Fibroblast of the aortic adventitia (primary cell): ENCODE measurements around the gene NTN4. TPM values are rescaled to one million over a fixed set of nuclear protein-coding genes. Genes with fewer than 3 reads are reported as not detected.
"Not testable (repeated sequence)": the region's sequence is repeated elsewhere in the genome, so short reads cannot be mapped to it uniquely, and the experiment has no call there.

ENCODE experiments used
- DNase-seq: peaks from one replicate; pipeline ENCODE4 v3.0.0-alpha.2; 2010; ENCODE audit warnings: low read depth
- H3K4me3 ChIP-seq: 2 replicates; pipeline ENCODE4 v1.5.1; 2011; ENCODE audit warnings: low read depth, mild to moderate bottlenecking, control low read depth, low read length, moderate library complexity
- total RNA-seq: library from RNA; depleted of rRNA; stranded (reverse); fragments of >200 nt; gene quantifications from 2 replicates; pipeline ENCODE4 v1.2.3, GENCODE V29; 2012; ENCODE audit warnings: low replicate concordance
- TF ChIP-seq, protein P1 (sequence below): IDR thresholded peaks from 2 replicates; pipeline ENCODE4 v1.5.1; 2011; ENCODE audit warnings: mild to moderate bottlenecking, low read length, control low read depth, inconsistent platforms; ENCODE audit not compliant: insufficient read depth

Gene NTN4
- total RNA-seq, 1 donor: 71.8 TPM

DNA sequence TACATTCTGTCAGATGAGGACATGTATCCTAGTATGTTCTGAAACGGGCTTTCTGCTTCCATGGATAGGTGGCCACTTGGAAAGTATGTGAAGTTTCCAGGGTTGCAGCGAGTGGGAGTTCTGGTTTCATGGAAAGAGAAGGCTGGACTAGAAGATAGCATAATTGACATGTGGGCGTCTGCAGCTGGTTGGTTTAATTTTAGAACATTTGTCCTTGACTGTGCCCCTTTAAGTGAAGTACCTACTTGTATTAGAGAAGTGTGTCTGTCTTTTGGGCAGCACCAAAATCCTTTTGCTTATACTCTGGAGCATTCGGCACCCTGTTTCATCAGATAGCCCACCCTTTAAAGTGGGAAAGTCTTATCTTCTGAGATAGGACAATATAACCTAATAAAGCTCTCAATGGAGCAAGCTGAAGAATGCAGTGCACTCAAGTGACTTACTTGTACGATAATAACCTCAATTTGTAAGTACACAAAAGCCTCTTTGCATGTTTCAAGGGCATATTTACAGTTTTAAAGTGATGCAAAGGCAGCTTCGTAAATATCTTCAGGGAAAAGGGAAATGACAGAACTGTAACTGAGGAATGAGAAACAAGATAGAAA is 35.2 kb downstream of the NTN4 start:
- H3K4me3 ChIP-seq: no peak overlapping the region
- DNase-seq: no peak
- TF ChIP-seq, protein P1, sequence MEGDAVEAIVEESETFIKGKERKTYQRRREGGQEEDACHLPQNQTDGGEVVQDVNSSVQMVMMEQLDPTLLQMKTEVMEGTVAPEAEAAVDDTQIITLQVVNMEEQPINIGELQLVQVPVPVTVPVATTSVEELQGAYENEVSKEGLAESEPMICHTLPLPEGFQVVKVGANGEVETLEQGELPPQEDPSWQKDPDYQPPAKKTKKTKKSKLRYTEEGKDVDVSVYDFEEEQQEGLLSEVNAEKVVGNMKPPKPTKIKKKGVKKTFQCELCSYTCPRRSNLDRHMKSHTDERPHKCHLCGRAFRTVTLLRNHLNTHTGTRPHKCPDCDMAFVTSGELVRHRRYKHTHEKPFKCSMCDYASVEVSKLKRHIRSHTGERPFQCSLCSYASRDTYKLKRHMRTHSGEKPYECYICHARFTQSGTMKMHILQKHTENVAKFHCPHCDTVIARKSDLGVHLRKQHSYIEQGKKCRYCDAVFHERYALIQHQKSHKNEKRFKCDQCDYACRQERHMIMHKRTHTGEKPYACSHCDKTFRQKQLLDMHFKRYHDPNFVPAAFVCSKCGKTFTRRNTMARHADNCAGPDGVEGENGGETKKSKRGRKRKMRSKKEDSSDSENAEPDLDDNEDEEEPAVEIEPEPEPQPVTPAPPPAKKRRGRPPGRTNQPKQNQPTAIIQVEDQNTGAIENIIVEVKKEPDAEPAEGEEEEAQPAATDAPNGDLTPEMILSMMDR: no peak

DNA sequence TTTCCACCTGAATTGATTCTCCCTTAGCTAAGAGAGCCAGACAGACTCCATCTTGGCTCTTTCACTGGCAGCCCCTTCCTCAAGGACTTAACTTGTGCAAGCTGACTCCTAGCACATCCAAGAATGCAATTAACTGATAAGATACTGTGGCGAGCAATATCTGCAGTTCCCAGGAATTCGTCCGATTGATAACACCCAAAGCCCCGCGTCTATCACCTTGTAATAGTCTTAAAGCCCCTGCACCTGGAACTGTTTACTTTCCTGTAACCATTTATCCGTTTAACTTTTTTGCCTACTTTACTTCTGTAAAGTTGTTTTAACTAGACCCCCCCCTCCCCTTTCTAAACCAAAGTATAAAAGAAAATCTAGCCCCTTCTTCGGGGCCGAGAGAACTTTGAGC is 44.5 kb downstream of the NTN4 start:
- not testable (repeated sequence) for DNase-seq, H3K4me3 ChIP-seq

DNA sequence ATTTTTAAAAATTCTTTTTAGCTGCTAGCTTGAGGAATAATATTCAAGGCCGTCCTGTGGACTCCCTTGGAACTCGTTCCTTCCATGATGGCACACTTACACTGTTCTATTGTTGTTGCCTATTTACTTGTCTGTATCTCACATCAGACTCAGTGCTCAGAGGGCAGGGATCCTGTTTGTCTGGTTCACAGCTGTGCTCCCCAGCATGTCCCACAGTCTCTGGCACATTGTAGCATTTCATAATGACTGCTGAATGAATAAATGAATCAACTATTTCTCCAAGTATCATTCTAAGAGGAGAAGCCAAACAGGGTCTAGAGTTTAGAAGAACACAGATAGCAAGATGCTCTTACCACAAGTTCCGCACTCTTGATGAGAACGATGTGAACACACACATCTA is 48.0 kb downstream of the NTN4 start:
- H3K4me3 ChIP-seq: no peak overlapping the region
- no peak for DNase-seq
- TF ChIP-seq, protein P1: no peak

DNA sequence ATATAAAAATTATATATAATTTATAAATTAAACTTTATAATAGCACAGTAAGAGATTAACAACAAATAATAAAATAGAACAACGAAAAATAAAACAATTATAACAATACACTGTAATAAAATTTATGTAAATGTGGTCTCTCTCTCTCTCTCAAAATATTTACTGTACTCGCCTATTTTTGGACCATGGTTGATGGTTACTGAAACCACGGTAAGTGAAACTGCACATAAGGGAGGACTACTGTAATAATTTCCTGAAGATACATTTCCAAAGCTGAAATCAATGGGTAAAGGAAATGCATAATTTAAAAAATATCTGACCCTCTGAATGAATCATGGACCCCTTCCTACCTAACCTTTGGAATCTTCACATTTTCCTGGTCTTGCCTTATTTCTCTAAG is 48.9 kb downstream of the NTN4 start:
- TF ChIP-seq, protein P1: no peak
- H3K4me3 ChIP-seq: no peak overlapping the region
- DNase-seq: no peak

DNA sequence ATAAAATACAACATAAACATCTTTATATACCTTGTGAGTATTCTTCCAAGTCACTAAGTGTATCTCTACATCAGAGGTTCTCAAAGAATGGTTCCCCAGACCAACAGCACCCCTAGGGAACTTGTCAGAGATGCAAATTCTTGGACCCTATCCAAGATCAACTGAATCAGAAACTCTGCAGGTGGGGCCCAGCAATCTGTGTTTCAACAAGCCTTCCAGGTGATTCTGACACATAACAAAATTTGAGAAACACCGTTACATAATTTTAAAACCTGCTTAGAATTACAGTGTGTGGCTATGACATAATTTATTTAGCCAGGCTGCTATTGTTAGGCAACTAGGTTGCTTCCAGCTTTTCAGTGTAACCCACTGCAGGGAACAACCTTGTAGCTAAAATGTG is 49.8 kb downstream of the NTN4 start:
- DNase-seq: no peak
- H3K4me3 ChIP-seq: no peak overlapping the region
- TF ChIP-seq, protein P1: no peak

DNA sequence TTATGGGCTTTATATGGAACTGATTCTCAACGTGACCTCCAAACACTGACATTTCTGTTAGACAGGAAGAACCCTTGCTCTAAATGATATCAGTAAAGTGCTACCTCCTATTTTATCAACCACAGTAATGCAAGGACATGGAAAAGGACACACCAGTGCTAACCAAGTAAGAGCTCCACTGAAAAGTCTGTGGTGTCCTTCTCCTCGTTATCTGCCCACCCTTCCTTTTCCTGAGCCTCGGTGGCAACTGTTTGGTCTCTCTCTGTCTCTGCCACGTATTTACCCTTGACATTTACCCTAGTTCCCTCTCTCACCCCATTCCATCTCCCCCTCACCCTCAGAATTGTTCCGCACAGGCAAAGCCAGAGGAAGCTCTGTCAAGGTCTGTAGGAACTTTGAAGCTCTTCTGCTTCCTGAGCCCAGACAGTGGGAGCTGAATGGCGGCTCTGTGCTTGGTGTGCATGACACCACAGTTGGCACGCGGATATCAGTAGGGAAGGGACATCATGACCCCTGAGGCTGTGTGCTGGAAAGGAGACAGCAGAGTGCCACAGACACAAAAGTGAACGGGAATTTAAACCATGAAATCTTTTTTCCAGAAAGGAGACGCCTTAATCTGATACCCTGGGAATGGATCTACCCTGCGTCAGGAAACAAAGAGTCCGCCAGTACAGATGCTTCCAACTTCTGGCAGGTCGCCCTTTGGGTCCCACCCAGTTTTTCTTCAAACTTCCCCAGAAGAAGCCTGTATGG is 50.8 kb downstream of the NTN4 start:
- no peak overlapping the region for H3K4me3 ChIP-seq
- TF ChIP-seq, protein P1: no peak
- DNase-seq: peak; percentile 71

DNA sequence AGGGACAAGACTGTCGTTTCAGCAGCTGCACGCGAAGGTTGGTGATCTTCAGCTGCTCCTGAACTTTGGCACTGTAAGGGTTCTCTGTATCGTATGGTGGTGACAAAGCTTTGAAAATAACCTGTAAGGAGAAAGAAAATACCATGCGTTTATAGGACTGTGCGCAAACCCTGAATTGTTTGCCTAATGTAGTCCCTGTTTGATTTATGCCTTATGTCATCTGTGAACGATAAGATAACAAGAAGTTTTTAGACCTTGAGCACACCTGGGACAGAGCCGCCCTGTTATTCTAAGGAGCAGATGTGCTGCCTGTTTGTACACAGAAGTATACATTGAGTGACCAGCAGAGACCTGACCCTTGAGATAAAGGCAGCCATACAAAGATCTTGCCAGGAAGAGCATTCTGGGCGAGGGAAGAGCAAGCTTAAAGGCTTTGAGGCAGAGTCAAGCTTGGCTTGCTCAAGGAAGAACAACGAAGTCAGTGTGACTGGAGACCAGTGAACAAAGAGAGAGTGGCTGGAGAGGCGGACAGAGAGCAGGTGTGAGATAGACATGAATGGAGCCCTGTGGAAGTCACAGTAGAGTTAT is 52.4 kb downstream of the NTN4 start:
- no peak overlapping the region for H3K4me3 ChIP-seq
- DNase-seq: no peak
- TF ChIP-seq, protein P1: no peak
